ENCODE measurements around the gene FSTL3.
"Not testable (repeated sequence)": the region's sequence is repeated elsewhere in the genome, so short reads cannot be mapped to it uniquely, and the experiment has no call there.

The FSTL3 gene

DNA sequence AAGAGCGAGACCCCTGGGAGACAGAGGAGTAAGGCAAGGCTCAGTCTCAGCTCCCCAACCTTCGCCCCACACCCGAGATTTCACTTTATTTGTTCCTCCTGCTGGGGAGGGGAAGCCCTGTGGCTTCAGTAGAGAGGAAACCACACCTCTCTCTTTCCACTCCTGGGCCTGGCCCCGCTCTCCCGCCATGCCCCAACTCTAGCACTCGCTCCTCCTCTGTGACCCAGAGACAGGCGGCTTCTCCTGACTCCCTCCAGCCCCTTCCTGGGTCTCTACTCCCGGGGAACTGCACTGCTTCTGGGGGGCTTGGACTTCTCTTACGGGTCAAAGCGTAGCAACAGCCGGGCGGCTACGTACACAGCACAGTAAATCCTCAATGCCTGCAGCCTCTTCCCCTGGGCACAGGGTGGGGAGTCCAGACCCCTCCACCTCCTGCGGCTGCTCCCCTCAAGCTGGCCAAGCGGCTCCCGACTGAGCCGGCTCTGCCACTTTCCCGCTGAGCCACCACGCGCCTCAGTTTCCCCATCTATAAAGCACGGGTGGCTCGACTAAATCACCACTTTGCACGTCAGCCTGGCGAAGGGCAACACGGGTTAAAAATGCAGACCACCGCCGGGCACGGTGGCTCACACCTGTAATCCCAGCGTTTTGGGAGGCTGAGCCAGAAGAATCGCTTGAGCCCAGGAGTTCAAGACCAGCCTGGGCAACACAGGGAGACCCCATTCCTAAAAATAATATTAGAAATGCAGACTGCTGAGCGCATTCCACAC is 14.6 kb upstream of the FSTL3 start:
- DNase-seq (ENCODE audit: low spot score): peak; percentile 46

DNA sequence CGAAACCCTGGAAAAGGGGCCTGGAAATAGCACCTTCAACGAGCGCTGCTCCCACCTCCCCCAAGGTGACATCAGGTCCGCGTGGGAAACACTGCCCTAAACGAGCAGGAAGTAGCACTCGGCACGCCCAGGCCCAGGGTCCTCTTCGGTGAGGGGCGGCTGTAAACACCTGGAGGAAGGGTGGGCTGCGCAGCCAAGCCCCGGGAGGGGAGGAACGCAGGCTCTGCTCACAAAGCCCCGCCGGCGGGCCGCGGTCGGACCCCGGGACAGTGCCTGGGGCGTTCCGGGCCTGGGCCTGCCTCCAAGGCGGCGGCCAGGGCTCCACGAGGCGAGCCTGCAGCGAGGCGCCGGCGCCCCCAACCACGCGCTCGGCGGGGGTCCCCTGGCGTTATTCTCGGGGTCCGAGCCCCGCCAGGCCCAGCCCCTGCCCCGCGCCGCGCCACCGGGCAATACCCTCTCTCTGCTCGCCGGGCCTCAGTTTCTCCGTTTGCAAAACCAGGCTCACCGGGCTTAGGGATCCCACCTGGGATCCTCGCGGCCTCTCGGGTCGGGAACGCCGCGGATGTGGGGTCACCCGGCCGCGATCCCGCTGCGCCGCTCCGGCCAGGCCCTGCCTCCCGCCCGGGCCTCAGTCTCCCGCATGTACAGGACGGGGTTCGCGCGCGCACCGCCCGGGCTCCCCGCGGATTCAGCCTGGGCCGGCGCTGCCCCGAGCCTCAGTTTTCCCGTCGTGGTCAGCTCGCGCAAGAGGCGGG is 13.8 kb upstream of the FSTL3 start:
- DNase-seq (ENCODE audit: low spot score): peak; percentile 32

DNA sequence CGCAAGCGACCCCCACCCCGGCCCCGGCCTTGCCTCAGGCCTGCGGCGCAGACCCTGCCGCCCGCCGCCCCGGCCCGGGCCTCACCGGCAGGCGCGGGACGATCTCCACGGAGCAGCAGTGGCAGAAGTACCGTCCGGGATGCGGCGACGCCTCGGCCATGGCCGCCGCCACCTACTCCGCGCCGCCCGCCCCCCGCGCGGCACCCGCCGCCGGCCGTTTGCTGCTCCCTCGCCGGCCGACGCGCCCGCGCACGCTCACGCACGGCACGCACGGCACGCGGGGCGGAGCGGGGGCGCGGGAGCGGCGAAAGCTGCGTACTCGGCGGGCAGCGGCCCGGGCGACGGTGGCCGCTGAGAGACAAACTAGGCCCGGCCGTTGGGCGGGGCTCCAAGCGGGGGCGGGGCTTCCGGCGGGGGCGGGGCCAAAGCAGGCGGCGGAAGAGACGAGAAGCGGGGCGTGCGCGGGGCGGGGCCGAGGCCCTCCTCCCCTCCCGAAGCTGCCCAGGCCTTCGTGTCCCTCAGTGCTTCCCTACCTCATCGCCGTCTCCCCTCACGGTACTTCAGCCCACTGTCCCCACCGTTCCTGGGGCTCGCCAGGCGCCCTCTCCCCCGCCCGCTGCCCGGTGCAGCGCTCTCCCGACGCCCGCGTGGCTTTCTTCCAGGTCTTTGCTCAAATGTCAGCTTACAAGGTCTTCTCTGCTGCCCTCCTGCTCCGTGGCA is 13.1 kb upstream of the FSTL3 start, which contains the start of gene RNF126:
TSS of gene RNF126 (minus strand) at position 253 of the 720 bp plus-strand sequence. CDS start at position 160, 93 bp downstream.
- peak; percentile 97 for DNase-seq (ENCODE audit: low spot score)

DNA sequence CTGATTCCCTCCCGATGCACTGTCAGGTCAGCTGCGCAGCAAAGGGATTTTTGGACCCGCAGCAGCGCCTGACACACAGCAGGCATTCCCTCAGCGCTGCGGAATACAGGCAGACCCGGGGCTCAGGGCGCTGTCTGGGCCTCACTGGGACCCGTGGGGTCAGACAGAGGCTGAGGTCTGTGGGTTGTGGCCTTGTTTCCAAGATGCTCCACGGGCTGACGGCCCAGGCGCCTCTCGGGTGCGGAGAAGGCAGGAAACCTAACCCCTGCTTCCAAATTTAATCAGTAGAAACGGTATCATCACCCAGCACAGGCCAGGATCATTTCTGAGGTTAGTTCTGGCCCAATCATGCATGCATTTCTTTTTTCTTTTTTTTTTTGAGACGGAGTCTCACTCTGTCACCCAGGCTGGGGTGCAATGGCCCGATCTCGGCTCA is 12.5 kb upstream of the FSTL3 start:
- DNase-seq (ENCODE audit: low spot score): no peak

DNA sequence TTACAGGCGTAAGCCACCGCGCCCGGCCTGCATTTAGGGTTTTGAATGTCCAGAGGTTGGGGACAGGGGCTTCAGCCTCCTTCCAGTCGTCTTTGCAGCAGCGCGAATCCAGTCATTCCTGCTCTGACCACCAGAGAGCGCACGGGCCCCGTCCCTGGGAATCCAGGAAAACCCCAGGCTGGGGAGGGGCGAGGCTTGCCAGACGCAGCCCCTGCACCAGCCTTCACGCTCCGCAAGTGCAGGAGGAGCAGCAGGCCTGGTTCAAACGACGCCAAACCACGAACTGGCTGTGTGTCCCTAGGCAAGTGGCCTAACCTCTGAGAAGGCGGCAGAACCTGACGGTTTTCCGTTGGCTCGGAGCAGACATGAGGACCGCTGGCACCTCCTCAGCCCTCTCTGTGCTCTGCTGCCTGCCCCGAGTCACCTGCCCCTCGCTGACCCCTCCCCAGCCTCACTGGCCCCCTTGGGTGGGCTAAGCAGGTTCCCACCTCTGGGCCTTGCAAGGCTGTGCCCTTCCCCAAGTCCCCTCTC is 11.2 kb upstream of the FSTL3 start:
- peak; percentile 85 for DNase-seq (ENCODE audit: low spot score)

DNA sequence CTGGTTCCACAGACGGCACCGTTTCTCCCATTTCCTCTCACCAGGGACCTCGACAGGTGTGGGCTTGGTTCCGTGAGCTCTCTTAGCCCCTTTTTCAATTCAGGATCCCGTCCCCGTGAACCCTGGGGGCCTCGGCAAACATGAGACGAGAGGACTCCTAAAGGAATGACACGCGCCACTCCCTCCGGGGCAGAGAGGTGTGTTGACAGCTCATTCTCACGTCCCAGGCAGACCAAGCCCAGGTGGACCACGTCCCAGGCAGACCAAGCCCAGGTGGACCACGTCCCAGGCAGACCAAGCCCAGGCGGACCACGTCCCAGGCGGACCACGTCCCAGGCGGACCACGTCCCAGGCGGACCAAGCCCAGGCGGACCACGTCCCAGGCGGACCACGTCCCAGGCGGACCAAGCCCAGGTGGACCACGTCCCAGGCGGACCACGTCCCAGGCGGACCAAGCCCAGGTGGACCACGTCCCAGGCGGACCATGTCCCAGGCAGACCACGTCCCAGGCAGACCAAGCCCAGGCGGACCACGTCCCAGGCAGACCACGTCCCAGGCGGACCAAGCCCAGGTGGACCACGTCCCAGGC is 9.1 kb upstream of the FSTL3 start:
- not testable (repeated sequence) for DNase-seq (ENCODE audit: low spot score)

DNA sequence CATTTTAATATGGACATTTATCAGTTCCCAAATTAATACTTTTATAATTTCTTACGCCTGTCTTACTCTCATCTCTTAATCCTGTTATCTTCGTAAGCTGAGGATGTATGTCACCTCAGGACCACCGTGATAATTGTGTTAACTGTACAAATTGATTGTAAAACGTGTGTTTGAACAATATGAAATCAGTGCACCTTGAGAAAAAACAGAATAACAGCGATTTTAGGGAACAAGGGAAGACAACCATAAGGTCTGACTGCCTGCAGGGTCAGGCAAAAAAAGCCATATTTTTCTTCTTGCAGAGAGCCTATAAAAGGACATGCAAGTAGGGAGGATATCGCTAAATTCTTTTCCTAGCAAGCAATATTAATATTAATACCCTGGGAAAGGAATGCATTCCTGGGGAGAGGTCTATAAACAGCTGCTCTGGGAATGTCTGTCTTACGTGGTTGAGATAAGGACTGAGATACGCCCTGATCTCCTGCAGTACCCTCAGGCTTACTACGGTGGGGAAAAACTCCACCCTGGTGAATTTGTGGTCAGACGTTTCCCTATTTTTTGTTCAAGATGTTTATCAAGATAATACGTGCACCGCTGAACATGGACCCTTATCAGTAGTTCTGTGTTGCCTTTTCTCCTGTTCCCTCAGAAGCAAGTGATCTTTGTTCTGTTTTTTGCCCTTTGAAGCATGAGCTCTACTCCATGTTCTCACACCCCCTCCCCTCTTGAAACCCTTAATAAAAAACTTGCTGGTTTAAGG is 7.3 kb upstream of the FSTL3 start:
- DNase-seq (ENCODE audit: low spot score): not testable (repeated sequence)

DNA sequence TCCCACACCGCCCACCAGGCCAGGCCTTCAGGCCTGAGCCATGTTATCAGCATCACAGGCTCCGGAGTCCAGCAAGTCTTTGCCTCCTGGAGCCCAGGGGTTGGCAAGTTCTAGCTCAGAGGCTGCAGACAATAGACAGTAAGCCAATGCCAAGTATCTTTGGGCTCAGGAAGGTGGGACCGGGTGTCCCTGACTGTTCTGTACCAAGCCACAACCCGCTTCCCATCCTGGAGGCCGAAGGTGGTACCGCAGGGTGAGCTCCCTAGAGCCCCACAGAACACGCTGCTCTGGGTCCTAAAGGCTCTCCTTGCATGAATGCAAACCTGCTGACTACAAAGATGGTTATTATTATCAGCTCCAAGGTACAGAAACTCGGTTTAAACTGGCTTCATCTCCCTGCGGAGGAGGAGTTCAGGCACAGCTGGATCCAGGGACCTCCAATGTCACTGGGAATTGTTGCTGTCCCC is 5.5 kb upstream of the FSTL3 start:
- DNase-seq (ENCODE audit: low spot score): no peak

DNA sequence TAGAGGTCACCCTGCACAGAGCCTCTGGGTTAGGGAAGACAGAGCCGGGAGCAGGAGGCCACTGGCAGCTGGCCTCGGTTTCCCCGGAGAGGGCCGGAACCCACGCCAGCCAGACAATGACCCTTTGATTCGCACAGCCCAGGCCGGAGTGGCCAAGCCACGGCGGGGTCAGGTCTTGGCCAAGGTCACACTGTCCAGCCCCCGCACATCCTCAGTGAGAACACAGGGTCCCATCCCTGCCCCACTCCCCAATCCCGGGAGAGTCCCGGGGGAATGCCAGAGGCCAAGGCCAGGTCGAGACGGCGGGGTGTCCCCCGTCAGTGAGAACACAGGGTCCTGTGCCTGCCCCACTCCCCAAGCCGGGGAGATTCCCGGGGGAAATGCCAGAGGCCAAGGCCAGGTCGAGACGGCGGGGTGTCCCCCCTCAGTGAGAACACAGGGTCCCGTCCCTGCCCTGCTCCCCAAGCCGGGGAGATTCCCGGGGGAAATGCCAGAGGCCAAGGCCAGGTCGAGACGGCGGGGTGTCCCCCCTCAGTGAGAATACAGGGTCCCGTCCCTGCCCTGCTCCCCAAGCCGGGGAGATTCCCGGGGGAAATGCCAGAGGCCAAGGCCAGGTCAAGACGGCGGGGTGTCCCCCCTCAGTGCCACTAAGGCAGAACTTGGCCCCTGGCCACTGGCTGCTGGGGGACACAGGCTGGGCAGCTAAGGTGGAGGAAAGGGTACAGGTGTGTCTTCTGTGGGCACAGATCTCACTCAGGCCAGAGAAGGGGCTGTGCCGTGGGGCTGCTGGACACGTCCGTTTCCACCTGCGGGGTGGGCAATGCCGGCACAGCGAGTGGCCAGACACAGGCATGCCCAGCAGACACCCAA is 1.7 kb upstream of the FSTL3 start:
- DNase-seq (ENCODE audit: low spot score): no peak

DNA sequence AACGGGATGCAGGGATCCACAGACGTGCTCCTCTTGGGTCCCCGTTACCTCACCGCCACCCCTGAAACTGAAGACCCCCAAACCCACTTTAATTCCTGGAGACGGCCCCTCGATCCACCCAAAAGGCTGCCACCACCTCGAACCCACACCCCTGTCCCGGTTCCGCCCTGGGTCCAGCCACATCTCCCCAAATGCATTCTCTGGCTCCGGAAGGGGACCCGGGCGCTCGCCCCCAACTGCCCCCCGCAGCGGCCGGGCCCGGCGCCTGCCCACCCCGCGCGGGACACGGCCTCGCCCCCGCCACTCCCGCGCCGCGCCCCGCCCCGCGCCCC is 219 bp upstream of the FSTL3 start:
- DNase-seq (ENCODE audit: low spot score): no peak

DNA sequence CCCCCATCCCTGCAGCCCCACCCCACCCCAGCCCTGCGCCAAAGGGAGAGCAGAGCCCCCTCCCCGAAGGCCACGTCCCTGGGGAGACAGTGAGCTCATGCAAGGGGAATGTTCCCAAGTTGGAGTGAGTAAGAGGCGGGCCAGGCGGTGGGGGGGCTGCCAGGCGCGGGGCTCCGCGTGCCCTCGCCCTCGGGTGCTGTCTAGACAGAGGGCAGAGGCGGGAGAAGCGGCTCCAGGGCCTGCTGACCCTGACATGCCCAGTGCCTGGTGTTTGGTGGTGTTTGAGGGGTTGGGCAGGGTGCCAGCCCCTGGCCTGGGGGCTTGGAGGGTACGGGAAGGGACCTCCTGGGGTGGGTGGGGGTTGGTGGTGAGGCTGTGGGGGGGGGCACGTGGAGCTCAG is 1.0 kb downstream of the FSTL3 start:
- peak; percentile 86 for DNase-seq (ENCODE audit: low spot score)

DNA sequence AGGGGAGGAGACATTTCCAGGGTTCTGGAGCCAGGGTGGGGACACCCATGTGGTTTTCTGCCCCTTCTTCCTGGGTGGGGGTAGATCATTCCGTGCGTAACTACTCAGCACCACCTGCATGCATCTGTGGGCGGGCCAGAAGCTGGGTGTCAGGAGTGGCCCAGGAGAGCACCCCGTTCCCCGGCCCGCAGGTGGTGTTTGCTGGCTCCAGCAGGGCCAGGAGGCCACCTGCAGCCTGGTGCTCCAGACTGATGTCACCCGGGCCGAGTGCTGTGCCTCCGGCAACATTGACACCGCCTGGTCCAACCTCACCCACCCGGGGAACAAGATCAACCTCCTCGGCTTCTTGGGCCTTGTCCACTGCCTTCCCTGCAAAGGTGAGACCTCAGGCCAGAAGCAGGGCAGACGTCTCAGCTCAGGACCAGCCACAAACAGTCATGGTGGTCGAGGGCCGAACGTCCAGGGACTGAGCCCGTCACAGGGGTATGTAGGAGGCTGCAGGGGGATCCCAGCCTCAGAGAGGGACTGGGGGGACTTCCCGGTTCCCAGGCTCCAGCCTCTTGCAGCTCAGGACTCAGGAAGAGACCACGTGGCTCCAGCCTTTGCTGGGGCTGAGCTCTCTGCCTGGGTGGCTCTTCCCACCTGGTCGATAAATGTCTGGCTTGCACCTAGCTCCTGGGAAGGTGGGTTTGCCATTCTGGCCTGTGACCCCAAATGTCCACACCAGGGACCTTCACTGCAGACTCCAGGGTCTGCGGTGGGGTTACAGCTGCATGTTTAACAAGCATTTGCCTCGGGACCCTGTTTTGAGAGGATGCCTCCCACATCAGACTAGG is 1.6 kb downstream of the FSTL3 start:
- DNase-seq (ENCODE audit: low spot score): no peak

DNA sequence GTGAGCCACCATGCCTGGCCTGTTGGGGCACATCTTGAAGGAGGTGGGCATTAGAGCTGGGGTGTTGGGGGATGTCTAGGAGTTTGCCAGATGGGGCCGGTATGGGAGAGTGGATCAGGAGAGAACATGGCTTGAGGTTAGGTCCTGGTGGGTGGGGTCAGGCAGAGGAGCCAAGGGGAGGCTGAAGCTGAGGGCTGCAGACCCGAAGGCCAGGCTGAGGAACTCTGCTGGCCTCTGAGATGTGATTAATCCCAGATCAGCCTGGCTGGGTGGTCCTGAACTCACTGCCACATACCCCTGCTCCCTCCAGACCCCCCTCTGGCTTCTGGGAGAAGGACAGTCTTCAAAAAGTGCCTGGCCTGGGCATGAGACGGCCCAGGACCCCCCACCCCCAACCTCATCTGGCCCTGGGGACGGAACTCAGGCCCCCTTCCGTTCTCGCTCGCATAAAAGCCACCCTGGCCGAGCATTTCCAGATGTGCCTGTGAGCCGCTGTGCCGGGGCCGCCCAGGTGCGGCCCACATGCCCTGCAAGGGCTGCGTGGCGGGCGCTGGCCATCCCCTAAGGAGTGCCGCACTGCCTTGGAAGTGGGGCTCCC is 2.7 kb downstream of the FSTL3 start:
- DNase-seq (ENCODE audit: low spot score): no peak

DNA sequence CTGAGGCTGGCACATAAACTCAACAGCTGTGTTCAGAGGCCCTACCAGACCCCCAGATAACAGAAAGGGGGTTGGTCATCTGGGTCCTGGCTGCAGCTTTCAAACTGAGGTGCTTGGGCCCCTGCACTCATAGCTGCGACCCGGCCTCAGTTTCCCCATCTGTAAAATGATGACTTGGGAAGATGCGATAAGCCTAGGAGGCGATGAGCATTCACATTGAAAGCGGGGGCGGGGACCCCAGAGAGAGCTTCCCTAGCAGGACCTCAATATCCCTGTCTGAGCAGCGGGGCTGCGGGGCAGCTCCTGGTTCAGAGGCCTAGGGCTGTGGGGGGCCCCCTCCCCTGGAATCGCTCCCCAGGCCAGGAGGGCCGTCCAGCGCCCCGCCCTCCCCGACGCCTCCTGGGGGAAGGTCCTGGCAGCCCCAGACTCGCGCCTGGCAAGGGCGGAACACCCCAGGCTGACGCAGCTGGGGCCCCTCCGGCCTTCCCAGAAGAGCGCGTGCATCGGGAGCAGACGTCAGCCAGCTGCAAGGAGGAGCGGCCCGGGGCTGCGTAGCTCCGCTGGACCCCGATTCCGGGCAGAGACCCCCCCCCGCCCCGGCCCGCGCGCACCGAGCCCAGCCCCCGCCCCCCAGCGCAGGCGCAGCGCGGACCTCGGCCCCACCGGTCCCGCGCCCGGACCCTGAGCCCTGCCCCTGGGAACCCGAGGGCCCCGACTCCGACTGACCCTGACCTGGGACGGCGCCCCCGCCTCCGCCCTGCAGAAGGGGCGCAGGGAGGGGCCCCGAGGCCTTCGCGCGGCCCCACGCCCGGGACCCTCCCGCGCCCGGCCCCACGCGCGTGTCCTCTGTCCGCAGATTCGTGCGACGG is 3.5 kb downstream of the FSTL3 start:
- peak; percentile 54 for DNase-seq (ENCODE audit: low spot score)

DNA sequence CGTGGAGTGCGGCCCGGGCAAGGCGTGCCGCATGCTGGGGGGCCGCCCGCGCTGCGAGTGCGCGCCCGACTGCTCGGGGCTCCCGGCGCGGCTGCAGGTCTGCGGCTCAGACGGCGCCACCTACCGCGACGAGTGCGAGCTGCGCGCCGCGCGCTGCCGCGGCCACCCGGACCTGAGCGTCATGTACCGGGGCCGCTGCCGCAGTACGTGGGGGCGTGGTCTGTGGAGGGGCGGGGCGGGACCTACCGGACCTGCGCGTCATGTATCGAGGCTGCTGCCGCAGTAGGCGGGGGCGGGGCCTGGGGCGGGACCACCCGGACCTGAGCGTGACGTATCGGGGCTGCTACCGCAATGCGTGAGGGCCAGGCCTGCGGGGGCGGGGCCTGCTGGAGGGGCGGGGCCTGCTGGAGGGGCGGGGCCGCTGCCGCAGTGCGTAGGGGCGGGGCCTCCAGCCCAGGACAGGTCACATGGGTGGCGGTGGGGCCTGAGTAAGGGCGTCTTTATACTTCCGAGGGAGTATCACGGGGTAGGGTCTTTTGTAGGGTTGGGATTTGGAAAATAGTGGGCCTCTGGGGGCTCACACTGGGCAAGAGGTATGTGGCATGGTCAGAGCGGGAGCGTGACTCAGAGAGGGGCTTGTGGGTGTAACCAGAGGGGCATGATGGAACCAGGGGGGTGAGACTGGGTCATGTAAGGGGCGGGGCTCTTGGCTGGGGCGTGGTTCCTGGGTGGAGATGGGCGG is 4.3 kb downstream of the FSTL3 start:
- peak; percentile 98 for DNase-seq (ENCODE audit: low spot score)

DNA sequence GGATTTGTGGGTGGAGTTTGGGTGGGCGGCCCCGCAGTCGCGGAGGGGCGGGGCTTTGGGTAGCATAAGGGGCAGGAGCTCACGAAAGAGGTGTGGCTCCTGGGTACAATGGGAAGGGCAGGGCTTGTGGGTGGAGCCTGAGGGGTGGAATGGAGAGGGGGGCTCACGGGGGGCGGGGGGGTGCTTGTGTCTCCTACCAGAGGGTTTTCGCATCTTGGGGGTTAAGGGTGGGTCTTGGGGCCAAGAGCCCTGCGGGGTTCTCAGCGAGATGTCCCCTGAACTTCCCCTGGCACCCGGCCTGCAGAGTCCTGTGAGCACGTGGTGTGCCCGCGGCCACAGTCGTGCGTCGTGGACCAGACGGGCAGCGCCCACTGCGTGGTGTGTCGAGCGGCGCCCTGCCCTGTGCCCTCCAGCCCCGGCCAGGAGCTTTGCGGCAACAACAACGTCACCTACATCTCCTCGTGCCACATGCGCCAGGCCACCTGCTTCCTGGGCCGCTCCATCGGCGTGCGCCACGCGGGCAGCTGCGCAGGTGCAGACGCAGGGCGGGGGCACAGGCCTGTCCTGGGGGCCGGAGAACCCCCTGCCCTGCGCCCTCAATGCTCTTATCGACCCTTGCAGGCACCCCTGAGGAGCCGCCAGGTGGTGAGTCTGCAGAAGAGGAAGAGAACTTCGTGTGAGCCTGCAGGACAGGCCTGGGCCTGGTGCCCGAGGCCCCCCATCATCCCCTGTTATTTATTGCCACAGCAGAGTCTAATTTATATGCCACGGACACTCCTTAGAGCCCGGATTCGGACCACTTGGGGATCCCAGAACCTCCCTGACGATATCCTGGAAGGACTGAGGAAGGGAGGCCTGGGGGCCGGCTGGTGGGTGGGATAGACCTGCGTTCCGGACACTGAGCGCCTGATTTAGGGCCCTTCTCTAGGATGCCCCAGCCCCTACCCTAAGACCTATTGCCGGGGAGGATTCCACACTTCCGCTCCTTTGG is 5.1 kb downstream of the FSTL3 start:
- no peak for DNase-seq (ENCODE audit: low spot score)

Data from AG08395 (cell line).